Left ventricle myocardium inferior (tissue), 1 donor: ENCODE measurements around the gene UQCR11. TPM values are rescaled to one million over a fixed set of nuclear protein-coding genes. Genes with fewer than 3 reads are reported as not detected.

ENCODE experiments used
- DNase-seq: peaks from one replicate; pipeline ENCODE4 v3.0.0-alpha.2; 2020
- H3K27ac ChIP-seq: fragments of 200-600 bp; replicated peaks from 2 replicates; pipeline ENCODE4 v1.8.0; 2021
- H3K27me3 ChIP-seq: fragments of 200-600 bp; 2 replicates; pipeline ENCODE4 v1.8.0; 2021; ENCODE audit warnings: low read depth
- H3K36me3 ChIP-seq: fragments of 200-600 bp; 2 replicates; pipeline ENCODE4 v1.8.0; 2021
- H3K4me1 ChIP-seq: fragments of 200-600 bp; 2 replicates; pipeline ENCODE4 v1.8.0; 2021
- H3K4me3 ChIP-seq: fragments of 200-600 bp; 2 replicates; pipeline ENCODE4 v1.8.0; 2021; ENCODE audit warnings: mild to moderate bottlenecking, moderate library complexity
- H3K9me3 ChIP-seq: fragments of 200-600 bp; replicated peaks from 2 replicates; pipeline ENCODE4 v1.8.0; 2021
- CTCF ChIP-seq: fragments of 200-600 bp; IDR thresholded peaks from 2 replicates; pipeline ENCODE4 v1.8.0; 2021; ENCODE audit warnings: antibody characterized with exemption, mild to moderate bottlenecking, borderline replicate concordance
- intact Hi-C: fragments of 100-400 bp; cut with micrococcal nuclease; formaldehyde crosslinking; loops from one replicate; pipeline ENCODE4 v1.11.0; 2022
- total RNA-seq: library from RNA; stranded (reverse); fragmentation: NEBNext Ultra II Directional; extraction: Animal tissue kit (Norgen Biotek cat#: 25700); gene quantifications from one replicate; pipeline ENCODE4 v1.2.1, GENCODE V29; 2021
- donor health status: DM: no; HTN: yes; CAD: no; lungs with severe emphysema.

The UQCR11 gene
- total RNA-seq, 1 donor from 2014 or later: 942 TPM

- intact Hi-C loops: no loop called here
- H3K36me3 ChIP-seq: peaks cover 16% of the 10 kb centered on the region
- no peak for TF ChIP-seq CTCF
- DNase-seq: no peak
- no peaks in the 10 kb centered on the region for H3K27me3 ChIP-seq
- H3K9me3 ChIP-seq: no peaks in the 10 kb centered on the region
- no peak overlapping the region for H3K27ac ChIP-seq
- no peaks in the 10 kb centered on the region for H3K4me1 ChIP-seq
- H3K4me3 ChIP-seq: no peak overlapping the region
Measured at GRCh38 chr19:1553415-1553814, 51.8 kb downstream of the UQCR11 start.

- Histone ChIP-seq H3K9me3 (no peaks in the 10 kb centered on the region), H3K4me1 (no peaks in the 10 kb centered on the region), H3K27ac (no peak overlapping the region), H3K27me3 (peaks cover 12% of the 10 kb centered on the region), H3K4me3 (no peak overlapping the region), H3K36me3 (peaks cover 12% of the 10 kb centered on the region)
- no peak for TF ChIP-seq CTCF
- intact Hi-C loops: no loop called here
- no peak for DNase-seq
Measured at GRCh38 chr19:1551068-1552040, 53.9 kb downstream of the UQCR11 start.

GRCh38 chr19:1549332-1549945, 55.8 kb downstream of the UQCR11 start:
- no peak overlapping the region for H3K4me3 ChIP-seq
- no peaks in the 10 kb centered on the region for H3K9me3 ChIP-seq
- peaks cover 31% of the 10 kb centered on the region for H3K27me3 ChIP-seq
- H3K27ac ChIP-seq: no peak overlapping the region
- intact Hi-C loops: loop anchor here (10.0 kb wide), 2 partner anchors 125 to 215 kb away; no protein-coding TSS in a partner anchor
- H3K36me3 ChIP-seq: no peaks in the 10 kb centered on the region
- H3K4me1 ChIP-seq: peaks cover 3% of the 10 kb centered on the region
- DNase-seq: no peak
- TF ChIP-seq CTCF: no peak

Other genes with a start within 250 kb of the UQCR11 start
- gene NDUFS7, start 221.6 kb downstream of the UQCR11 start, total RNA-seq: 380 TPM
- 77.0 TPM for gene GAMT, start 203.9 kb downstream of the UQCR11 start, total RNA-seq
- 81.8 TPM for gene DAZAP1, start 197.9 kb downstream of the UQCR11 start, total RNA-seq
- 588 TPM for gene RPS15, start 167.1 kb downstream of the UQCR11 start, total RNA-seq
- gene APC2, start 155.3 kb downstream of the UQCR11 start, total RNA-seq: 0.22 TPM
- 16.1 TPM for gene C19orf25, start 126.2 kb downstream of the UQCR11 start, total RNA-seq
- gene PCSK4, start 115.1 kb downstream of the UQCR11 start, total RNA-seq: 1.3 TPM
- gene REEP6, start 114.3 kb downstream of the UQCR11 start, total RNA-seq: 1.9 TPM
- gene ADAMTSL5, start 92.4 kb downstream of the UQCR11 start, total RNA-seq: 36.8 TPM
- not detected for gene PLK5, start 81.4 kb downstream of the UQCR11 start, total RNA-seq
- gene MEX3D, start 37.1 kb downstream of the UQCR11 start, total RNA-seq: 6.4 TPM
- gene MBD3, start 12.6 kb downstream of the UQCR11 start, total RNA-seq: 48.6 TPM
- gene TCF3, start 47.2 kb upstream of the UQCR11 start, total RNA-seq: 18.4 TPM
- gene ONECUT3, start 148.0 kb upstream of the UQCR11 start, total RNA-seq: not detected
- gene ATP8B3, start 206.8 kb upstream of the UQCR11 start, total RNA-seq: 0.41 TPM
- gene REXO1, start 243.0 kb upstream of the UQCR11 start, total RNA-seq: 17.7 TPM